HG03060 (cell line): Measurements from ENCODE around the gene ST6GALNAC4.

Source experiments
- ATAC-seq: cut with Tn5 transposase; IDR thresholded peaks from one replicate; pipeline ENCODE4 v1.9.1; 2021; ENCODE audit warnings: low read depth, moderate number of reproducible peaks; ENCODE audit not compliant: unreplicated experiment

The ST6GALNAC4 gene

DNA sequence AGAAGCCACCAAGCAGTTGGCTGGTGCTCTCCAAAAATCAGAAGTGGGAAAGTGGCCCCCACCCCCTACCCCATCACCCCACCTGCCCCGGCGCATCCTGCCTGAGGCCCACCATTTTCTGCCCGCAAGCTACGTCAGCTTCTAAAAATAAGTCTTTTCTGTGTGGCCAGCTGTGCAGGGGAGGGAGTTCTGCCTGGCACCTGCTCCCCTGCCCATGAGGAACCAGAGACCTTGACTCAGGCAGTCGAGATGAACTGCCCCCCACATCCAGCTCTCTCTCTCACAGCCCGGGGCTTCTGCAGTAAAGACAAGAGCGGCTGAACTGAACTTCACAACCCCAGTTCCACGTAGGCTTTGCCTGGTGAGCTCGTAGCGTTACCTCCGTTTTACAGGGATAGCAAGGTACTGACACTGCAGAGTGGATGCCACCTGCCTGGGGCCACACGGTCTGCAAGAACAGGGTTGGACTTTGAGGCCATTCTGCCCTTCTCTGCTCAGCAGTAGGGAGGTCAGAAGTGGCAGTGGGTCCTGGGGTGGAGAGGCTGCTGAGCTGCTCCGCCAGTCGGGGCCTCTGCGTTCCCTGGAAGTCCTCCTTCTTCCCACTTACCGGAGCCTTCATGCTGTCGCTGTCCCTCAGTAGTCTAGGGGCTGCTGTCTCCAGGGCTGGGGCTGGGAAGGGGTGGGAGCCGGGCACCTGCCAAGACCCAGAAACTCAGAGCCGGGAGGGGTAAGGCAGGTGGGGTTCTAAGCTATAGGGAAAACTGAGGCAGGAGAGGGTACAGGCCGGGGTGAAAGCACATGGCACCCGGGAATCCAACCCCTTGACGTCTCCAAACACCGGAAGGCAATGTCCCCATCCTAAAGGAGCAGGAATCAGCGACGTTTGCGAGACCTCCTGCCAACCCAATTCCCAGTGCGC, 781 bp downstream of the ST6GALNAC4 start:
- ATAC-seq = no peak

DNA sequence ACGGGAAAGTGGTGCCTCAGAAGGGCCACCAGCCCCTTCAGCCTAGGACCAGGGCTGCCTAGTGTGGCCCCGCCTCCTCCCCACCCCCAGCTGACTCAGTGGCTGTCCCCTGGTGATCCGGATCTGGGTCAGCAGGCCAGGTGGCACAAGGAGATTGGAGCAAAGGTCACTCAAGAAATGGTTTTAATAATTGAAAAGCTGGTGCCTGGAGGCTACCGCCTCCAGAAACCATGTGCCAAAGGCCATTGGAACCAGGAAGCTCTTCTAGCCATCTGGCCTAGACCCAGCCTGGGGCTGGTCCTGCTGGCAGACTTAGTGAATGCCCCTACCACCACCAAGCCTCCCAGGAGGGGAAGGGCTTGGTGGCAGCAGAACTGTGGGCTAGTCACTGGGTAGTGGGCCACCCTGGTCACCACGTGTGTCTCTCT, 1.5 kb downstream of the ST6GALNAC4 start:
- no peak for ATAC-seq

DNA sequence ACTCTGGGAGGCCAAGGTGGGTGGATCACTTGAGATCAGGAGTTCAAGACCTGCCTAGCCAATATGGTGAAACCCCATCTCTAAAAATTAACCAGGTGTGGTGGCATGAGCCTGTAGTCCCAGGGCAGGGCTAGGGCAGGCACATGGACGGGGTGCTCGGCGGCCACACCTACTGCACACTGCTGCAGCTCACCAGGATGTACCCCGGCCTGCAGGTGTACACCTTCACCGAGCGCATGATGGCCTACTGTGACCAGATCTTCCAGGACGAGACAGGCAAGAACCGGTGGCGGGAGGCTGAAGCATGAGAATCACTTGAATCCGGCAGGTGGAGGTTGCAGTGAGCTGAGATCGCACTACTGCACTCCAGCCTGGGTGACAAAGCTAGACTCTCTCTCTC, 3.2 kb downstream of the ST6GALNAC4 start:
- no peak for ATAC-seq

DNA sequence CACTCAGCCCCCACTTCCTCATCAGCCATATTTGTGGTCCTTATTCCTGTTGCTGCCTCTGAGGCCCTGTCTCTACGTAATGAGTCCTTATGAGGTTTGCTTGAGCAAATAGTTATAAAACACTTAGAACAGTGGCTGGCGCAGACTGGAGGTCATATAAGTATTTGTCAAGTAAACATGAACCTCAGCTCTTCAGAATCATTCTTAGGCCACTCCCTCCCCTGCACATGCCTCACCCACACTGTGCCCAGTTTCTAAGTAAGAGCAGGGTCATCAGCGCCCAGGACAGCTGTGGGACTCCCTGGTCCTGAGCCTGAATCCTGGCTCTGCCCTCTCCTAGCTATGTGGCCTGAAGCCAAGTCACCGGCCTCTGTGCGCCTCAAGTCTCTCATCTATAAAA, 4.0 kb downstream of the ST6GALNAC4 start:
- ATAC-seq = no peak

DNA sequence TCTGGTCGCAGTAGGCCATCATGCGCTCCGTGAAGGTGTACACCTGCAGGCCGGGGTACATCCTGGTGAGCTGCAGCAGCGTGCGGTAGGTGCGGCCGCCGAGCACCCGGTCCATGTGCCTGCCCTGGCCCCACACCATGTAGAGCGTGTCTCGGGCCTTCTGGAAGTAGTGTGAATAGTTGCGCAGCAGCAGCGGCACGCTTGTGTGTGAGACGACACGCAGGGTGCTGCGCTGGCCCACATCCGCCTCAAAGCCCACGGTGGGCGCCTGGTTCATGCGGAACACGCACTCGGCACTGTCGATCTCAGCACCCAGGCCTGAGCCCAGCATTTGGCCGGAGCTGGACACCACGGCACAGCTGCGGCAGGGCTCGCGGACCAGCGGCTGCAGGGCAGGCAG, 4.5 kb downstream of the ST6GALNAC4 start:
- no peak for ATAC-seq

DNA sequence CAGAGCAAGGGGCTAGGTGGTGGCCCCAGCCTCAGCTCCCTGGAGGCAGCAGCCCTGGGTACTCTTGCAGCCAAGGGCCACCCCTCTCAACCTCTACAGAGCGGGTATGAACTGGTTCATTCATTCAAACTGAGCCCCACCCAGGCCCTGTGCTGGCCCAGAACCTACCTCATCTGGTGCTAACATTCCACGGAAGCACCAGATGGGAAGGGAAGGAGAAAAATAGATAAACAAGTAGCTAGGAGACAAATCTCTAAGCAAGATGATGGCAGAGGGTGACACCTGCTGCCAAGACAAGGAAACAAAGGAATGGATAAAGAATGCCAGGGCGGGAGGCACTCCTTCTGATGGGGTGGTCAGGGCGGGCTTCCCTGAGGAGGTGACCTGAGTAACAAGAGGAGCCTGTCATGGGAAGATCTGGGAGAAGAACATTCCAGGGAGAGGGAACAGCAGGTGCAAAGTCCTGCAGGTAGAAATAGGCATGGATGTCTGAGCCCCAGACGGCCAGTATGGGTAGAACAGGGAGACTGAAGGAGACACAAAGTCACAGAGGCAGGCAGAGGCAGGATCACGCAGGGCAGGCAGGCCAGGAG, 6.1 kb downstream of the ST6GALNAC4 start:
- no peak for ATAC-seq

DNA sequence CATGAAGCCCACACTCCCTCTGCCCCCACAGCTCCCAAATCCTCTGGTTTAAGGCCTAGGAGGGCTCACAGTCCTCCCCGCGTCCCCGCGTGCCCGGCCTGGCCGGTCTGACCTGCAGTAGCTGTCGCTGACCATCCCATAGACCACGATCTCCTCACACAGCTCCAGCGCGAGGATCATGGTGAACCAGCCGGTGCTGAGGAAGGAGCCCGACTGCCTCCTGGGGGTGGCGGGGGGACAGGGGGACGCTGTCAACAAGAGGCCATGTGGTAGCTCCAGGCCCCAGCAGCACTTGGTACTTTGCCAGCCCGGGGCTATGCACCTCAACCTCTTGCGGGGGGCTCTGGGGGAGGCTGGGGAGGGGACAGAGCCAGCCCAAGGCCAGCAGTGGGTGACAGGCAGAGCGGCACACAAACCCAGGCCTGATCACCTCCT, 7.0 kb downstream of the ST6GALNAC4 start:
- no peak for ATAC-seq

DNA sequence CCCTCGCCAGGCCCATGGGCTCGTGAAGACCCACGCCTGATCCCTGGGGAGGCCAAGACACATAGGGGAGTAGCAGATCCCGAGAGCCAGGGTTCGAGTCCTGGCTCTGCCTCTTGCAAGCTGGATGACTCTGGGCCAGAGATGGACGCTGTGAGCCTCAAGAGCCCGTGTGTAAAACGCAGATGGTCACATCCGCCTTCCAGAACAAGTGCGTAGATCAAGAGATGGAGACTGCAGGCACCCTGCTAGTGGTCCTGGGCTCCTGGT, 8.2 kb downstream of the ST6GALNAC4 start:
- ATAC-seq = no peak

DNA sequence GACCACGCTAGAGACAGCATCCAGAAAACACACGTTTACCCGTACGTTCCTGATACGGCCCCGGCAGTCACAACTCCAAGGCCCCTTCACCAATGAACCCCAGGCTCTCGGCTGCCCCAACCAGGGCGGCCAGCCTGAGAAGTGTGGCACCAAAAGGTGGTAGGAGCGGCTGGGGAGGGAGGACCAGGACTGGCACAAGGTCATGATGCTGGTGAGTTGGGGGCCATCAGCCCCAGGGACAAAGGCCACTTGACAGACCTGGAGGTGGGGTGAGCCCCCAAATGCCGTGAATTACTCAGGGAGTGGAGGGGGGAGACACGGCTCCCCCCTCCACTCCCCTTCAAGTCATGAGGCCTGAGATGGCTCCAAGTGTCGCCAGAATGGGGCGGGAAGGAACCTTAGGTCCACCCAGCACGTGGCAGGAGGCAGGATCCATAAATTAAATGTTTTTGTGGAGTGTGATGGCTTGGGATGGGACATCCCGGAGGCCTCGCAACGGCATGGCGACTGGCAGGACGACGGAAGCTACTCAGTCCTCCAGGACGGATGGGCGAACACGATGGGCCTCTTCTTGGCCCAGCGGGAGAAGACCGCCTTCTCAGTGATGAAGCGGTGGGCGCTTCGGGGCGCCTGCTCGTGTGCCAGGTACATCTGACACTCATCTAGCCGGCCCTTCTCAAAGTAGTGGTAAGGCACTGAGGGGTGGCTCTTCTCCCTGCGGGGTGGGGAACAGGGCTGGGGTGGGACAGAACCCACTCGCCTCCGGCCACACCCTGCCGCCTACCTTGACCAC, 8.8 kb downstream of the ST6GALNAC4 start:
- no peak for ATAC-seq

DNA sequence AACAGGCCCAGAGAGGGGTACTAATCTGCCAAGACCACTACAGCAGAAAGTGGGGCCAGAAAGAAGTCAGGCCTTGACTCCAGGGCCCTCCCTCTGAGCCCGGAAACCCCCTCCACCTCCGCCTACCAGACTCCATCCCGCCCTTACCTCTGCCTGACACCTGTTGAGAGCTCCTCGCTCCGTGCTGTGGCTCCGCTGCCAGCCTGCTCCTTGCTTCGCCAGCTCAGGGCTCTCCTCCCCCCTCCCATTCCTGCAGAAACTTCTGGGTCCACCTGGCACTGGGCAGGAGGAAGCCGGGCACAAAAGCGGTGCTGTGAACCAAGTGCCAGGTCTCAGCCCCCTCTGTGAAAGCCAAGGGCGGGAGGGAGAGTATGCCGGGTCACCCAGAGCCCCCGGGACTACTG, 11.1 kb downstream of the ST6GALNAC4 start:
- no peak for ATAC-seq

DNA sequence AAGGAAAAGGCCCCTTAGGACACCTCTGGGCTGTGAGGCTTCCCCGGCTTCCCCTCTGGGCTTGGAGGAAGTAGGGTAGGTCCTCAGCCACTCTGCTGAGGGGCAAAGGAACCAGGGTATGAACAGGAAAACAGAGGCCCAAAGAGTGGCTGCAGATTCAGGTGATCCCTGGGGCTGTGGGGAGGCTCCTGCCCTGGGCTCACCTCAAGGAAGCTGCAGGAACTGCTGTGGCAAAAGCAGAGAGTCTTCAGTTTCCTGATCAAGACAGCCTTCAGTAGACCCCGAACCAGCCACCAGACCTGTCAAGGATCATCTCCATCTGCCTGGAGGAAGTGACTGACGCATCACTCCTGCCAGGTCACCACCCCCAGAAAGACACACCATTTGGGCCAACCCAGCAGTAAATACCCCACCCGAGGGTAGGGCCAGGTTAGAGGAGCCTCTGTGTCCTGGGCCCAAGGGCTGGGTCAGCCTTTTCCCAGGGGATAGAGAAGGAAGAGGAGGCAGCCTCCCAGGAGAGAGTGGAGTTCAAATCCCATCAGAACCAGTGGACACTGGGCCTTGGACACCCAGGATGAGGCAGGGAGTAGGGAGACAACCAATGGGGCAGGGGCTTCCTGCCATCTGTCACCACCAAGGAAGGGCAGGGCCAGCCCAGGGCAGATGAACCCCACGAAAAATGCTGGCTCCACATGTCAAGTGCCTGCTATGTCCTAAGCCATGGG, 11.7 kb downstream of the ST6GALNAC4 start:
- no peak for ATAC-seq

DNA sequence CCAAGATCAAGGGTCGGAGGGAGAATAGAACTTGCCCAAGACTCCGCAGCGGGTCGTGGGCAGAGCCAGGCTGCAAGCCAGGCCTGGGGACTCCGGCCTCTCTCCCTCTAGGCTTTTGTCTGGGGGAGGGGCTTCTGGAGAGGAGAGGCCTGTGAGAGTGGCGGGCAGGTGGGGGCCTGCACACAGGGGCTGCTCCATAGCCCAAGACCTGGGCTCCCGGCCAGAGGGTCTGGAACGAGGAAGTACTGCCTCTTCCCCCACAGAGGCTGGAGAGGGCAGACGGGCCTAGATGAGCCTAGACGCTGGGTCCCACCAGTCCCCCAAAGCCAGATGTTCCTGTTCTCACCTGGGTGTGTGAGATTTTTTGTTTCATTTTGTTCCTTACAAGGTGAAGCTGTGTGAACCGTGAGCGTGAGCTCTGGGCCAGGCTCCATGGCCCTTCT, 12.3 kb downstream of the ST6GALNAC4 start:
- ATAC-seq = no peak

DNA sequence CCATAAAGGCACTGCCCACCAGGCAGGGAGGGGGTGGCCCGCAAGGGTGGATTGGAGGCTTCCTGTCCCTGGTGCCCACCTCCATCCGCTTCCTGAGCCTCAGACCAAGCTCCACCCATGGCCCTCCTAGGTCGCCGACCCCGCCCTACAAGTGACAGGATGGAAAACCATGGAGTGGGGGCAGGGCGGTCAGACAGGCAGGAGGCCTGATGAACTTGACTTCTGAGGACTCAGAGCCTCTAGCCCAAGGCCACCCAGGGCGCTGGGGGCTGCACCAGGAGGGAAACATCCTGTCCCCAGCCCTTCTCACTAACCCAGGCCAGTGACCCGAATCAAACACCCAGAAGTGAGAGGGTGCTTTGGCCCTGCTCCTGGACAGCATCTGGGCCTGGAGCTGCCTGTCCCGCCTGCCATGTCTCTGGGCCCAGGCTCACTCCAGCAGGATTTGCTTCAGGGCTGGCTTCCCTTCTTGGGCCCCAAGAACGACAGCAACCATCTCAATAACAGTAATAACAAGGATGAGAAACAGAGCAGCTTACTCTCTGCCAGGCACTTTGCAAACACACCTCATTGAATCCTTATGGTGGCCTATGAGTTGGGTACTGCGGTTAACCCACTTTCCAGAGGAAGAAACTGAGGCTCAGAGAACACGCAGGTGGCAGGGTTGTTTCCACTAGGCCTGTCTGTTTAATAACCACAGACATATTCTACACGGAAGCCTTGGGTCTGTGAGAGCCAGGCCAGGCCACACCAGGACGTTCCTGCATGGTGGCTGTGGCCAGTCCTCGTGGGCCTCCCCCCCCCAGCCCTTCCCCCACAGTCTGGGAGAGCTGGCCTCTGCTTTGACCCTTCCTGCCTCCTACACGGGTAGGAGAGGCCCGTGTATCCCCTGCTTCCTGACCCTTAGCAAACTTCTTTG, 13.0 kb downstream of the ST6GALNAC4 start:
- no peak for ATAC-seq

DNA sequence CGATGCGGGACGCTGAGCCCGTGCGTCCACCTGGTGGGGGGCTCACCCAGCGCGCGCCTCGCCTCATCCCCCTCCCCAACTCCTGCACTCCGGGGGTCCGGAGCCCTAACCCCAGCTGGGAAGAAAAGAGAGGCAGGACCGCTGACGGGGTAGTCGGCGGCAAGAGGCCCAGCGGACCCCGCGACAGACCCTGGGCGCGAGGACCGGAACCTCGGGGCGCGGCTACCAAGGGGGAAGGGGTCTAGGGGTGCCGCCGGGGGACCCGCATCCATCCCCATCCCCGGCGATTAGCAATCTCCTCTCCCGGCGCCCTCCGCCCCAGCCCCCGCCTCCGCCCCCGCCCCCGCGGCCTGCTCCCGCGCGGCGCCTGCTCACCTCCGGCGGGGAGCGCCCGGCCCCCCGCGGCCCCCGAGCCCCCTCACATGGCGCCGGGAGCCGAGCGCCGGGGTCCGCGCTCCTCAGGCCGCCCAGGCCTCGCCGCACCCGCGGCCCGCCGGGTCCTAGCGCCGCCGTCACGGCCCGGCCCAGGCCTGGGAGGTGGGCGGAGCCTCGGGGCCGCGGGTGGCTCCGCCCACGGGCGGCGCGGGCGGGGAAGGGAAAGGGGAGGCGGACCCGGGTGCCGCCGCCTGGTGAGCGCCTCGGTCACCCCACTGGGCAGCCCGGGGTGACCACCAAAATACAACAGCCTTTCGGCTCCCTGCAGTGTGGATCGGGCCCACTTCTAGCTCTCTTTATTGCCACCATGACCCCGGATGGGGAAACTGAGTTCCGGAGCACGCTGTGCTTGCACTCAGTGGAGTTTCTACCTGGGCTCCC, 17.5 kb downstream of the ST6GALNAC4 start, which contains the start of gene ST6GALNAC6:
Gene ST6GALNAC6 (minus strand): TSS at position 476 of the 816 bp plus-strand sequence. CDS start 1,622 bp downstream, outside the sequence.
- ATAC-seq = no peak

DNA sequence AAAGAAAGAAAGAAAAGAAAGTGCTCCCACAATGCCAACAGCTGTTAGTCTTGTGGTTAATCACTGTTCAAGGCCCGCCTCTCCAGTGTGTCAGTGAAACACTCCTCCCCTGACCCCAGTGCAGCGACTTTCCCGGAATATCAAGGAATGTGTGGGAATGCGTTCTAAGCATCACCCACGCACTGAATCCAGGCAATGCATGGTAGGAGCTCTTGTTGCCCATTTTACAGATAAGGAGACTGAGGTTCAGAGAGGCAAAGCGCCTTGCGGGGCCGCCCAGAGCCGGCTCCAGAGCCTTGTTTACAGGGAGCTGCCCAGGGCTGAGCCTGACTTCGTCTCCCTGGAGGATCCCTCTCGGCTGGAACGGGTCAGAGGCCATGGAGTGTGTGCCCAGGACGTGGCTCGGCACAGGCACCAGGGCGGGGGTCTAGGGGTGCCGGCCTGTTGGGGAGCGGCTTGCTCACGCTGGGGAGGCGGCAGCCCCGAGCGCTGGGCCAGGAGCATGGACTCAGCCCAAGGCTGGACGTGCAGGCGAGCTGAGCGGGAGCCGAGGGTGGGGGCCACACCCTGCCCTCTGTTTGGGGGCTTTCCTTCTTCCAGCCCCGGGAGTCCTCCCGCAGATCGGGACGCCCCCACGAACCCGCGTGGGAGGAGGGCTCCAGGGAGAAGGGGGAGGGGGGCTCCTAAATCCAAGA, 18.3 kb downstream of the ST6GALNAC4 start:
- no peak for ATAC-seq

DNA sequence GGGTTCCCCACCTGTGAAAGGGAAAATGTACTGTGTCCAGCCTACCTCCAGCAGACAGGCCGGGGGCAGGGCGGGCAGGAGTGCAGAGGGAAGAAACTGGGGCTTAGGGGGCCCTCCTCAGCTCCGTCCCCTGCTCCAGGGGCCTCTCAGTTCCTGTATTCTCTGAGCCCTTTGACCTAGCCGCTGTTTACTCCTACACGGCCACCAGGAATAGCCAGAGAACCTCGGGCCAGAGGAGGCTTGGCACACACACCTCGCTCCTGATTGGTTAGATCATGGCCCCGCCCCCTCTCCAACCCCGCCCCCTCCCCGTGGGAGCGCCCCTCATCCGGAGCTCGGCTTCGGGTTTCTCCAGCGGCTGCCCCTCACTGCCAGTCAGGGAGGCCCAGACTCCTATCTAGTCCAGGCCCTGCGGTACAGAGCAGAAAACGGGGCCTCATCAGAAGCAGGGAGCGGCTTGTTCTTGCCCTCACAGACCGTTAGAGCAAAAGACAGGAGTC, 19.6 kb downstream of the ST6GALNAC4 start:
- ATAC-seq = no peak

DNA sequence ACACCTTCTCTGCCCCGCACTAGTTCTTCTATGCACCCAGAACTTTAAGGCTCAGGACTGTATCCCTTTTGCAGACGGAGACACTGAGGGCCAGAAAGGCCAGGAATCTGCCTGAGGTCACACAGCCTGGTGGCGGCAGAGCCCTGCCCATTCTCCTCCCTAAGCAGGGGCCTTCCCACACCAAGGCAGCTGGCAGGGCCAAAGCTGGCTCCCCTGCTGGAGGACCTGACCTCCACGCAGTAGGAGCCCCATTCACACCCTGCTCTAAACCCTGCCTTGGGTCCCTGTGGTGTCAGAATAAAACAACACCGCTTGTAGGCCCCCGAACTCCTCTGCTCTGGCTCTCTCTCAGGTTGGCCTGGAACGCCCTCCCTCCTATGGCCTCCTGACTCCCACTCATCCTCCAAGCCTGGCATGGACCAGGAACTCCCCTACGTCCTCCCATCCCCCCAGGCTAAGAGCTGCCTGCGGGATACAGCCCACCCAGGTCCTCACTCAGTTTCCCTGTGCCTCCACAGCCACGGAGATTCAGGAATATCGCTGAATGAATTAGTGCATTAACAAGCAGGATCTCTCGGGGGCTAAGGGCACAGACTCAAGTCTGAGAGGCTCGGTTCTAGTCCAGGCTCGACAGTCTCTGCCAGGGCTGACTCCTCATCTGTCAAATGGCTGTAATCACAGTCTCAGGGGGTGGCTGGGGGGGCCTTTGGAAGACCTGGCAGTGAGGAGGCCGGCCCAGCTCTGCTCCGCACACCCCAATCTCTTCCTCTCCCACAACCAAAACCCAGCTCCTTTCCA, 20.2 kb downstream of the ST6GALNAC4 start:
- ATAC-seq = no peak
